Measurements from ENCODE around the gene NSUN2. TPM values are rescaled to one million over a fixed set of nuclear protein-coding genes. Genes with fewer than 3 reads are reported as not detected.
"Not testable (repeated sequence)": the region's sequence is repeated elsewhere in the genome, so short reads cannot be mapped to it uniquely, and the experiment has no call there.

Gene NSUN2
- total RNA-seq, 1 experiment from 2014 or later = 54.8 TPM

DNA sequence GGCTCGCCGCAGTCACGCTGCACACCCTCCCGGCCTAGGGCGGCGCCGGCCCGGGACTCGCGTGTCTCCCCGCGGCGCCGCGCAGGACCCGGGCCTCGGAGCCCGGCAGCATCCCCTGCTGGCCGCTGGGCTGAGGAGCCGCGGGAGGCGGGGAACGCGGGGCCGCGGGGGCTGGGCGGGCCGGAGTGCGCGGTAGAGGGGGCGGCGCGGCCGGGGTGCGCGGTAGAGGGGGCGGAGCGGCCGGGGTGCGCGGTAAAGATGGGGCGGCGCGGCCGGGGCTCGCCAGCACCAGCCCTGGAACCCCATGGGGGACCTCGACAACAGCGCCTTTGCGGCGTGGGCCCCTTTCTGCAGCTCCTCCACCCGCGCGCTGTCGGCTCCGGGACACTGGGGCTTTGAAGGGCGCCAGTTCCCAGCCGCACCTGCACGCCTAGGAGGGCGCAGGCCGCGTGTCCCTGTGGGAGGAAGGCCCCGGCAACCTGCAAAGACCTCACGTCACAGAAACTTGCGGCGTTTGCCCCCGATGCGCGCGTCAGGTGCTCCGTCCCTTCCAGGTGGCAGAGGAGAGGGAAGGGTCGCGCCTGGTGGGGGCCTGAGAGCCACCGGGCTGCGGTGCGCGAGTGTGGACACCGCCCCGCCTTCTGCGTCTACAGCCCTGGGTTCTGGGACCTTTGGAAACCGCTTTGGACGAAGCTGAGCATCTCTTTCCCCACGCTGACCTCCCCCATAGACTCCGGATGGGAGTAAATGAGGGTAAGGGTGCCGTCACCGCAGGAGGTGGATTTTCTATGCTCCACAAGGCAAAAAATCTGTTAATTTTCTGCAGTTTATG is 49.6 kb downstream of the NSUN2 start:
- no peak for DNase-seq (ENCODE audit: low read depth)

DNA sequence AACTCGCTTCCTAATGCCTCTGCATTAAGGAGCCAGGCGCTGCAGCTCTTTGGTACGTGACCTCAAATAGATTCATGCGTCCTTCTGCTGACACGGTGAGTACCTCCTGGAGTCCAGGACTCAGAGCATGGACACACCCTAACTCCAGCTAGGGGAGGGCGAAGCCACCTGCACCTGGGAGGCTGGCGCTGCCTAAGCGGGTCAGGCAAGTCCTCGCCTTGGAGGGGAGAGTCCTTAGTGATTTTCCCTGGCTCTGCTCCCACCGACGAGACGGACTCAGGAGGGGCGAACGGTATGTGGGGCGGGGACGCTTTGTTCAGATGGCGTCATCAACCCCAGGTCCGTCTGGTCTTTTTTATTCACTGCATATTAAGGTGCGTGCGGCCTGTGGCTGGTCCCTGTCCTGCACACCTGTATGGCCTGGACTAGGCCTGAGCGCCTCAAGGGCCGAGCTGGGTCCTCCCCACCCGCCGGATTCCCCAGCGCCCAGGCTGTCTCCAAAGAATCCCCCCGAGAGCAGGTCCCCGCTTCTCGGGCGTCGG is 50.3 kb downstream of the NSUN2 start:
- no peak for DNase-seq (ENCODE audit: low read depth)

DNA sequence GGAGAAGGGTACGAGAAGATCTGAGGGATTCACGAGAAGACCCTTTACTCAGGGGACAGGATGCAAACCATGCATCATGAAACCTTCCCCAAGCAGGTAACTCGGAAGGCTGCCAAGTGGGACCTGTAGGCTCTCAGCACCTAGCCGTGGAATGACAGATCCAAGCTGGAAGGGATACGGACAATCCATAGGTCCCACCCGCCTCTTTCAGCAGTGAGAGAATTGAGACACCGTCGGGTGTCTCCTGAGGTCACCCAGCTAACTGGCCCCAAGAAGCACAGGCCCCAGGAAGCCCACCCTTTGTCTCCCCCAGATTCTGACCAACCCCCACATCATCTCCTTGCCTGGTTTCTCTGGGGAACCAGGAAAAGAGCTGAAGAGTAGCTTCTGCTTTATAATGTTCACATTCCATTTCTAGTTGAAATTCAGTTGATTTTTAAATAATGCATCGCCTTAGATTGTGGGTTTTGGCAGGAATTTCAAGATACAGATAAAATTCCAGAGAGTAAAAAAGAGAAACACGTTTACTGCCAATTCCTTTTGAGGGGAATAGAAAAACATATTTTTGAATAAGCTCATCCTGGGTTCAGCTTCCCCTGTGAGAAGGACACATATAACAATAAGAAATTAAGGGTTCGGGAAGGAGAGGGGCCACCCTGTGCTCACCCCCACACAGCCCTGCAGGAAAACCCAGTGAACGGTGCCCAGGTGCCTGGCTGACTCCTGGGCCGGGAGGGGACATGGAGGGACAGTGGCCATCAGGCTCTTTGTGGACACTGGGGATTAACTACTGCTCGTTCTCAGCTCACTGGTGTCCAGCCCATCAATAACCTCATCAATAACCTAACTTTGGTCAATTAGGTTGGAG is 51.1 kb downstream of the NSUN2 start:
- no peak for DNase-seq (ENCODE audit: low read depth)

GRCh38 chr5:6581090-6581489 is 51.8 kb downstream of the NSUN2 start:
- no peak for DNase-seq (ENCODE audit: low read depth)

DNA sequence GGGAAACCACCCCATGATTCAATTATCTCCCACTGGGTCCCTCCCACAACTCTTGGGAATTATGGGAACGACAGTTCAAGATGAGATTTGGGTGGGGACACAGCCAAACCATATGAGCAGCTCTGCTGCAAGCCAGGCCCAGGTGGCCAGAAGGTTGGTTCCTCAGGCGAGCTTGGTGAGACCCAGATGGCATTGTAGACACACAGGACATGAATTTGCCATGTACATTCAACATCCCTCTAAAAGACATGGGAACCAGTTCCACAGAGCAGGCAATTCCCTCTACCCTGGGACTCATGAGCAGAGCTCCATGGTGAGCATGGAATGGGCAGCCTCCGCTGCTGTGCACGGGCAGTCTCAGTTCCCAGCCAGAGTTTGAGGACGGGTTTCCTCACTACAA is 53.3 kb downstream of the NSUN2 start:
- DNase-seq (ENCODE audit: low read depth) = no peak

DNA sequence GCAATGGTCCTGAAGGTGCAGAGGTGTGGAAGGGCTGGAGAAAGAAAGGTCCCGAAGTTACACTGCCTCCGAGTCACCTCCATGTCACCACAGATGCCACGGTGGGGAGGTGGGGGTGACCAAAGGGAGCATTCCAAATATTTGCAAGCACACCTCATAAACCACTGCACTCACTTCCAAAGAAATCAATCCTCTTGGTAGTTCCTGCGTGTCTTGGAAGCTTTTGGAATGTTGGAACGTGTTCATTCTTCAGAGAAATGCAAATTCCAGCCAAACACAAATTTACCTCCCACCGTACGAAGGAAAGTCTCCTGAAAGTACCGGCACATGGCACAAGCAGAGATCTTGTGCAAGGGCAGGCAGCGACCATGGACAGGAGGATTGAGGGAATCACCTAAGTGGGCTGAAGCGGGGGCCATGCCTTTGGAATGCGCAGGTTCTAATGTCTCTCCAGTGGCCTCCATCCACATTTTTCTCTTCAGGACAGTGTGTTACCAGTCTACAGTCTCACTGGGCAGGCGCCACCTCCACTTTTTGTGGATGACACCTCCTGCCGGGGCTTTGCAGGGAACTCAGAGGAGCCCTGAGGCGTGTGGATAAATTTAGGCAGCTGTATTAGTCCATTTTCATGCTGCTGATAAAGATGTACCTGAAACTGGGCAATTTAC is 54.0 kb downstream of the NSUN2 start:
- DNase-seq (ENCODE audit: low read depth) = no peak

DNA sequence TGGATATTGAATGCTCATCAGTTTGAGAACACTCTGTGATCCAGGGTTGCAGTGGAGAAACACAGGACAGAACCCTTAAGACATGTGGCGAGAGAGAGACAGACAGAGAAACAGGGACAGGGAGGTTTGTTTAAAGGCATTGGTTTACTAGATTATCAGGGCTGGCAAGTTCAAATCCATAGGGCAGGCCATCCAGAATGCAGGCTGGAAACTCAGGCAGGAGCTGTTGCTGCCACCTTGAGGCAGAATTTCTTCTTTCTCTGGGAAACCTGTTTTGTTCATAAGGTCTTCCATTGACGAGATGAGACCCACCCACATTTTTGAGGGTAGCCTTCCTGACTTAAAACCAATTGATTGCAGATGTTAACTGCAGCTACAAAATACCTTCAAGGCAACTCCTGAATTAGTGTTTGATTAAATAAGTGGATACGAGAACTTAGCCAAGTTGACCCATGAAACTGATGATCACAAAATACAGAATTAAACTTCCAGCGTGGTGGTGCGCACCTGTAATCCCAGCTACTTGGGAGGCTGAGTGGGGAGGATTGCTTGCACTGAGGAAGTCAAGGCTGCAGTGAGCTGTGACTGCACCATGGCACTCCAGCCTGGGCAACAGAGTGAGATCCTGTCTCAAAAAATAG is 55.9 kb downstream of the NSUN2 start:
- DNase-seq (ENCODE audit: low read depth) = peak; percentile 54

DNA sequence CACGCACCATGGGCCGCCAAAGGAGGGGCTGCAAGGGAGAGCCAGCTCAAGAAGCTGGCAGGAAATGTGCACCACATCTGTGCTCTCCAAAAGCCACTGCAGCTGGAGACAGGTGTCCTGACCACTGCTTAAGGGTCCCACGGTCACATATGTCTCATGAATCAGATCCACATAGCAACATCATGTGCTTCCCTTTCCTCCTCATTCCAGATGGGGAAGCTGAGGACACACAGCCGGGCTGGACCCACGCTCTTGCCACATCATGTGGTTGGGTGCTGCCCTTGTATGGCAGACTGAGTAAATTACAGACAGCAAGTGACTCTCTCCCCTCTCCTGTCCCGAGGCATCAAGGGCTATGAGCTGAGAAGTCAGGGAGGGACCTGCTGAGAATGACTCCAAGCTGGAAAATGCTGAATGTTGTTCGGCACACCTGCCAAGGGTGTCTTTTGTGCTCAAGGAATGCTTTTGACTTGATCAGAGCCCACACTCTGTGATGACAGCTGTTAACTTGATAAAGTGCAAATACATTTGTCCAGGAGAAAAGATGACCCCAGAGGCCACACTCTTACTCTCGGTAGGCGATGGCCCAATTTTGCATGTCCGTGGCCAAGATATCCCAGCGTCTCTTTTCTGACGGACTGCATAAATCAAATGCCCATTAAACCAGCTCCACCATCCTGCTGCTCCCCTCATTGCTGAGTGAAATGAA is 58.2 kb downstream of the NSUN2 start:
- DNase-seq (ENCODE audit: low read depth) = no peak

- DNase-seq (ENCODE audit: low read depth) = no peak
These were observed 58.7 kb downstream of the NSUN2 start for GRCh38 chr5:6574111-6574510.

DNA sequence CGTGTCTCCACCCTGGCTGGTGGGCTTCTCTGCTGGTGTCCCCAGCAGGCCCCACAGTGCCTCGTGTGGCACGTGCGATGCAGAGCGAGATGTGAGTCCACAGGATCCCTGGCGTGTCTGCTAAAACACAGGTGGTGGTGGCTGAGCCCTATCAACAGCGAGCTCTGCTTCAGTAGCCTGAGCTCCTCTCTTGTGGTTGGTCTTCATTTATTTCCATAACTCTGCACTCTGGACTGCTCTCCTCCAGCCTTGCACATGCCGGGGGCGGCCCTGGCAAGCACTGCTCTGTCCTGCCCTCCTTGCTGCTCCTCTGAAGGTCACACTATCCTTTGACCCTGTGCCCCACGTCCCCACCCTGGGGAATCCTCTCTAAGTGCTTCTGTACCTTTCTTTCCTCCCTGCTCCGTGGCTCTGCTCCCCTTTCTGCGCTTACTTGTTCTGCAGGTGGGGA is 59.2 kb downstream of the NSUN2 start:
- DNase-seq (ENCODE audit: low read depth) = no peak

DNA sequence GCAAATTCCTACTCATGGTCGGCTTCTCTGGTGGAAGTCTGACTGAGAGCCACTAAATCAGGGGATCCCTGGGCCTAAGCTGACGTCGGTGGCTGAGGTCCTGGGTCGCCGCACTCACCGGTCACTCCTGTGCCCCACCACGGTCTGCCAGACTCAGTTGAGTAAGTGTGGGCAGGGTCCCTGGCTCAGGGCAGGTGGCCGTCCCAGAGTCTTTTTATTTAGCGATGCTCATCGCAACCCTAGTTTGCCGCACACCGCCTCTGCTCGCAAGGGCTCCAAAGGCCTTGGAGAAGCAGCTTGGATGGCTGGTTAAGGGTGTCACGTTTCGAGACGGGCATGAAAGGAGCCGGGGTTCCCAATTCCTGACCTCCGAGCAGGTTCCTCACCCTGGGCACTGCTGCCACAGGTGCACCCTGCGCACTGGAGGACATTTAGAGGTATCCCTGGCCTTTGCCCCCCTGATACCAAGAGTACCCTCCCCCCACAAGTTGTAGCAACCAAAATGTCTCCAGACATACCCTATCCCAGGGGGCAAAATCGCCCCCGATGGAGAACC is 59.9 kb downstream of the NSUN2 start:
- no peak for DNase-seq (ENCODE audit: low read depth)

DNA sequence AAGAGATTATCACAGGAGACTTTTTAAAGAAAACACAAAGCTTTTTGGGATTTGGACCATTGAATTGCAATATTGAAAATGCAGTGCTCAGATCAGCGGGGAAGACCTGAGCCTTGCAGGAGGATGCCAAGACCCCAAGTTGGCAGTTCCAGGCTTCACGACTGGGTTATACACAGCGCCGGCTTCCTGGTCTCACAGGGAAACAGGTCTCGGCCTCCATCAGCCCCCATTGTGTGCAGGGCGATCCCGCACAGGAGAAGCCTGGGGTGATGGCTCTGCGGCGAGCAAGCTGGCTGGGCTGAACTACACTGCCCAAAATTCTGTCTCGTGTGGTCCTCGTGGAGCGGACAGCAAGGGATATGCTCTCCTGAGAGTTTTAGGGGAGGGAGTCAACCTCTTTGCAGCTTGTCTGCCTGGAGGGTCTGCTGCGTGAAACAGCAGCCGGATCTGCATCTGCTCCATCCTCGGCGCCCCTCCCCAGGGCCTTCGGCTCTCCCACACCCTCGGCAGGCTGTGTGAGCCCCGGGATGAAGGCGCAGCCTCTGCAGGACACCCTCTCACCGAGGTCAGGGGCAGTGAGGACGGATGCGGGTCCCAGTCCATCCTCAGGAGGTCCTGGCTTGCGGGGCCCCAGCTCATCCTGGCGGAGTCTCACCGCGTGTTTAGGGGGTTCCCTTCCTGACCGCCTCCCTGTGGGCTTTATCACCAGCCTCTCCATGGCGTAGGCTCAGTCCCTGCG is 60.6 kb downstream of the NSUN2 start:
- DNase-seq (ENCODE audit: low read depth) = no peak

- DNase-seq (ENCODE audit: low read depth) = not testable (repeated sequence)
These were observed 61.2 kb downstream of the NSUN2 start for GRCh38 chr5:6571607-6572006.

DNA sequence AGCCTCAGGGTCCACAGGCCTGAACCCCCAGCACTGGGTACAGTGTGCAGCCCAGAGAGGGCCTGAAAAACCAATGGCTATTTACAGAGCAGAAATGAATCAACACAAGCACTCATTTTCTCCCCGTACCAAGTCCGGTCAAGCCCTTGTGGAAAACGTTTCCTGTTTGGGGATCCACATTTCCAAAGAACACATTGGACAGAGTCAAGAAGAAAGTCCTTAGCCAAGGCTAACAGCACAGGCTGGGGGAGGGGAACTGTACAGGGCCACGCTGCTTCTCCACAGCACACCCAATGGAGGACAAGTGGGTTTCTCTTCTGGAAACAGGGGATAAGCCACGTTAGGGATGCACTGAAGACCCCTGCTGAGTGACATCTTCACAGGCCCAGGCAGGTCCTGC is 62.3 kb downstream of the NSUN2 start:
- DNase-seq (ENCODE audit: low read depth) = no peak

GRCh38 chr5:6568889-6569288 is 64.0 kb downstream of the NSUN2 start:
- no peak for DNase-seq (ENCODE audit: low read depth)

DNA sequence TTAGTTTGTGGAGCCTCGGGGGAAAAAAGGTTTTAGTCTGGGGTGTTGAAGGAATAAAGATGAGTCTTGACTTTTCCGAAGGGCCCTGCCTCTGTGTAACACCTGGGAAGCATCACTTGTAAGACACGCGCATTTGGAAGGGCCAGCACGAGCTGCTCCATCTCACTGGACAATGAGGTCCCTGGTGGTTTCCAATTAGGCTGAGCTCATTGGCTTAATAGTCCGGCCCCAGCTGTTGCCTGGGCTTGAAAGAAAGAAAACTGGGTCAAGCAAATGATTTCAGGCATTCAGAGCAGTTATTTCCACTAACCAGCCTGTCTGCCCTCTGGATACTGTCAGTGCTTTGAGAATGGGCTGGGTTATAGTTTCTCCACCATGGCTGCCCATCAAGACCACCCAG is 64.5 kb downstream of the NSUN2 start:
- no peak for DNase-seq (ENCODE audit: low read depth)

DNA sequence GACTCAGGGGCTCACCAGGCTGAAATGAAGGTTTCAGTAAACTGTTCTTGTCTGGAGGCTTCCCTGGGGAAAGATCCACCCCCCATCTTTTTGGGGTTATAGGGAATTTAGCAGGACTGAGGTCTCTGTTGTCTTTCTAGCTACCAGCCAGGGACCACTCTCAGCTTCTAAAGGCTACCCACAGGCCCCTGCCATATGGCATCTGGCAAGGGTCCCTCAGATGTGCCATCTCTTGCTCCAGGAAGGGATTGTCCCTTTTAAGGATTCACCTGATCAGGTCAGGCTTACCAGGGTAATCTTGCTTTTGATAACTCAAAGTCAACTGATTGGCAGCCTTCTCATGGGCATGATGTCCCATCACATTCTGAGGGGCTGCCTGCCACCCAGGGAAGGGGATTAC is 65.0 kb downstream of the NSUN2 start:
- DNase-seq (ENCODE audit: low read depth) = no peak

GRCh38 chr5:6567068-6567467 is 65.8 kb downstream of the NSUN2 start:
- no peak for DNase-seq (ENCODE audit: low read depth)

DNA sequence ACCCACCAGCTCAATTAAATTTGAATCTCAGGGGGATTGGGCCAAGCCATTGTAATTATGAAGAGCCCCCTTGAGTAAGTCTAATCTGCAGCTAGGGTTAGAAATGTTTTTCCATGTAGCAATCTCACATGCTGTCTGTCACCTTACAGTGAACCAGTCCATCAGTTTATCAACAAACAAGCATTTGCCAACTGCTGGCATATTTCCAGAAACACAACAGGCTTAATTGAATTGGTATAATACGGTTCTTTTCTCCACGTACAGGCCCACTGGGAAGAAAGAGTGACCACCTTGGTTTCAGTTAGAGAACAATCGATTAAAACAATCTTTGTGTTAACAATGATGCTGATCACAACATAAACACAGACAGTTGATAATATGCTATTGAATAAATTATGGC is 67.4 kb downstream of the NSUN2 start:
- no peak for DNase-seq (ENCODE audit: low read depth)
